ENCODE results near the gene LMAN1L. TPM values are rescaled to one million over a fixed set of nuclear protein-coding genes. Genes with fewer than 3 reads are reported as not detected.
"Not testable (repeated sequence)": the region's sequence is repeated elsewhere in the genome, so short reads cannot be mapped to it uniquely, and the experiment has no call there.

The LMAN1L gene
- polyA plus RNA-seq, 4 donors: 0.10 TPM; not detected in 3

DNA sequence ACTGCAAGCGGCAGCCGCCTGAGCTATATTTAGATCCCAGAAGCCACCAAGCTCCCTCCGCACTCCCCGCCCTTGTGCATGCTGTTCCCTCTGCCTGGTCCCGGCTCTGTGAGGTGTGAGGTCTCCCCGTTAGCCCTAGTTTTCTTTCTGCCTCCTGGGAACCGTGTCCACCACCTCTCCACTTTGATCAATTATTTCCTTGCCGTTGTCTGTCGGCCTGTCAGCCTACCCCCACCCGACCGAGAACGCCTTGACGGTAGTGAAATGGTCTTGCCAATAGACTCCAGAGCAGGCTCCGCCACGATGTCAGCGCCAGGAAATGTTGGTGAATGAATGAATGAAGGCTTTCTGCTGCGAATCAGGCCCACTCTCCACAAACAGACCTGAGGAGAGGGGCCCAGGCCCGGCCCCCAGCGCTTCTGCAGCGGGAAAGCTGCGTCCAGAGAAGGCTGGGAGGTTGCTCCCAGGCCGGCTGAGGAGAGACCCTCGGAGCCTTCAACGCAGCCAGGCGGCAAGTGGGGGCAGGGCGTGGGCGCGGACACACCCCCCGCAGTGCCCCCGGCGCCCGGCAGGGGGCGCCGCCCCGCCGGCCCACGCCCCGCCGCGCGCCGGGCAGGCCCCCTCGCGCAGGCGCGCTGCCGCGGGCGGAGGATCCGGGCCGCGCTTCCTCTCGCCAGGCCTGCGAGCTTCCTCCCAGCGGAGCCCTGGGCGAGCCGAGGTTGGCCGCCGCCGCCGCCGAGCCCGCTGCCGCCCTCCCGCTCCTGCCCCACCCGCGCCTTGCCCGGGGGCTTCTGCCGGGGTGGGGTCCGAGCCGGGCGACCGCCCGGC, 31.0 kb upstream of the LMAN1L start, which contains the start of gene CSK:
TSS of gene CSK (plus strand) at position 650 of the 828 bp plus-strand sequence. CDS start 16,218 bp downstream, outside the sequence.
- peak in 1 of 4 donors; percentile 54 for DNase-seq (ENCODE audit: low read depth in 4 of 4, low spot score in 3 of 4)

DNA sequence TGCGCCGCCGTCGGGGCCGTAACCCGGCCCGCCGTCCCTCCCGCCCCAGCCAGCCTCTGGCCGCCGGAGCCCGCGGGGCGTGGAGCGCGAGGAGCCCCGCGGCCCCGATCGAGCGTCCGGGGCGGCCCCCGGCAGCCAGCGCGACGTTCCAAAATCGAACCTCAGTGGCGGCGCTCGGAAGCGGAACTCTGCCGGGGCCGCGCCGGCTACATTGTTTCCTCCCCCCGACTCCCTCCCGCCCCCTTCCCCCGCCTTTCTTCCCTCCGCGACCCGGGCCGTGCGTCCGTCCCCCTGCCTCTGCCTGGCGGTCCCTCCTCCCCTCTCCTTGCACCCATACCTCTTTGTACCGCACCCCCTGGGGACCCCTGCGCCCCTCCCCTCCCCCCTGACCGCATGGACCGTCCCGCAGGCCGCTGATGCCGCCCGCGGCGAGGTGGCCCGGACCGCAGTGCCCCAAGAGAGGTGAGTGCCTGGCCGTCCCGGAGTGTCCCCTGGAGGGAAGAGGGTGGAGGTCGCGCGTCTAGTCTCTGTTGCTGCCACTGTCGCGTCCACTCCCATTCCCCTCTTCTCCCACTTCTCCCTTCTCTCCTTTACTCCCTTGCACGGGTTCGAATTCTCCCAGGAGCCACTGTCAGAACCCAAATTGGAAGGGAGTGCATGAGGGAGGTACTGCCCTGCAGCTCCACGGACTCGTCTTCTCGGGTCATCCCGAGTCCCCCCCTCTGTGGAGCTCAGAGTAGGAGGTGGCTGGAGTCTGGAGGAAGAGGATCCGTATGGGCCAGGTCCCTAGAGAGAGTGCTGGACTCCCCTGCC, 30.2 kb upstream of the LMAN1L start:
- no peak for DNase-seq (ENCODE audit: low read depth in 4 of 4, low spot score in 3 of 4)

DNA sequence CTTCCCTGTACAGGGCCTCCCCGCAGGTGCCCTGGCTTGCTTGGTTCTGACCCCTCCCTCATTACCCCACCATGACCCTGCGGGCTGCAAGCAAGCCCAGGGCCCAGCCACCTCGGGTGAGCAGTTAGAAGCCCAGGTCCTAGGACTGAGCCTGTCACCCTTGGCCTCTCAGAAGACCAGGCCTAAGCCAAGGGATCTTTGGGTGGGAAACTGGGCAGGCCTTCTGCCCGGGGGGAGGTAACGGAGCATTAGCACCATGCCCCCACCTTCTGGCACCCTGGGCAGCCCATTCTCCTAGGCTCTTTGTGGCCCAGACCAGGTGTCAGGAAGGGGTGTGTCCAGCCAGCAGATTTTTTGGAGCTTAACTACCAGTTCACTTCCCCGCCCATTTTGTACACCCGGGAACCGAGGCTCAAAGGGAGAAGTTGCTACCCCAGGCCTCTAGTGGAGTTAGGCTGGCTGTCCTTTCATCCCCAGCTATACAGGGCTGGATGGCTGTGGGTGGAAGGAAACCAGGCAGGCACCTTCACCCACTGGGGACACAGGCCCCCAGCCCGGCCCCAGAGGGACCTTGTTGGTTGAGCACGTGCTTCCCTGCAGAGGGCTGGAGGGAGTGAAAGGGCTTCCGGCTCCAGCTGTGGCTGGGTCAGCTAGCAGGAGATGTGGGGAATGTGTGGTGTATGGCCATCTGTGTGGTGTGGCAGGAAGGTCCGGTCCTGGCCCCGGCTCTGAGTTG, 29.4 kb upstream of the LMAN1L start:
- no peak for DNase-seq (ENCODE audit: low read depth in 4 of 4, low spot score in 3 of 4)

DNA sequence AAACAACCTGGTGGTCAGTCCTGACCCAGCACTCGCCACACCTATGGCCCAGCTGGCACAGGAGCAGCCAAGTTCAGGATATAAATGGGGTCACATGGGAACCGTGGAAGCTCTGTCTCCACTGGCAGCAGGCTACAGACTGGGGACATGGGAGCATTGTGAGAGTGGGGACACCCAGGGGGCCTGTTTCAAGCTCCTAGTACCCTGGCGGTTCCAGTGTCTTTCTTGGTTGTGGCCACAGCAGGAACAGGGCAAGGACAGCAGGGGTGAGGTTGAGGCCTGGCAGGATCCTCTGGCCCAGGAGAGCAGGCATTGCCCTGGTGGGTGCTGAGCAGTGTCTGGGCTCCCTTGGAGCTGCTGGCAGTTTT, 28.8 kb upstream of the LMAN1L start:
- DNase-seq (ENCODE audit: low read depth in 4 of 4, low spot score in 3 of 4): no peak

DNA sequence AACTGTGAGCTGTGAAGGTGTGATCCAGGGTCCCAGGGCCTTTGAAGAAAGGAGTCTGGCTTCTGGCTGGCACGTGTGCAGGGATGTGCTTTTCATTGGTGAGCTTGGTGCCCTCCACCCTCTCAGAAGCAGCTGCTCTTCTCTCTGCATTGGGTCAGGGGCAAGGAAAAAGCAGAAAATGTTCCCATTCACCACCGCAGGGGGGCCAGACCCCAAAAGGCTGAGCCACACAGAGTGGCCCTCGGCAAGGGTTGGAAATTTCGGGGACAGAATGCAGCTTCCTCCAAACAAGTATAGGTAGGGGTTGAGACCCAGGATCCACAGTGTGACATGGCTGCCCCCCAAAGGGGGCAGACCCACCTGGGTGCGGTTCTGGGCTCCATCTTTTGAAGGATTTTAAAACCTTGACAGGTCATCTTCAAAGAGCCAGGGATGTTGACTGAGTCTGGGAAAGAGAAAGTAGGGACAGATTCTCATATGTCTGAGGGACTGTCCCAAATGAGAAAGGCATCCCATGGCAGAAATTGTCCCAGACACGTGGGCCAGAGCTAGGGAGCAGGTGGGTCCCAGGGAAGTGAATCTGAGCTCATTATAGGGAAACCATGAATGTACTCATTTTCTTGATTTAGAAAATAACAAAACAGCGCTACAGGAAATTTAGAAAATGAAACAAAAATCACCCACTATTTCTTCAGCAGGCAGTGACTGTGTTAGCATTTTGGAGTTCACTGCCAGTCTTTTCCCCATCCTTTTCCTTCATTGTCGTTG, 28.0 kb upstream of the LMAN1L start:
- no peak for DNase-seq (ENCODE audit: low read depth in 4 of 4, low spot score in 3 of 4)

DNA sequence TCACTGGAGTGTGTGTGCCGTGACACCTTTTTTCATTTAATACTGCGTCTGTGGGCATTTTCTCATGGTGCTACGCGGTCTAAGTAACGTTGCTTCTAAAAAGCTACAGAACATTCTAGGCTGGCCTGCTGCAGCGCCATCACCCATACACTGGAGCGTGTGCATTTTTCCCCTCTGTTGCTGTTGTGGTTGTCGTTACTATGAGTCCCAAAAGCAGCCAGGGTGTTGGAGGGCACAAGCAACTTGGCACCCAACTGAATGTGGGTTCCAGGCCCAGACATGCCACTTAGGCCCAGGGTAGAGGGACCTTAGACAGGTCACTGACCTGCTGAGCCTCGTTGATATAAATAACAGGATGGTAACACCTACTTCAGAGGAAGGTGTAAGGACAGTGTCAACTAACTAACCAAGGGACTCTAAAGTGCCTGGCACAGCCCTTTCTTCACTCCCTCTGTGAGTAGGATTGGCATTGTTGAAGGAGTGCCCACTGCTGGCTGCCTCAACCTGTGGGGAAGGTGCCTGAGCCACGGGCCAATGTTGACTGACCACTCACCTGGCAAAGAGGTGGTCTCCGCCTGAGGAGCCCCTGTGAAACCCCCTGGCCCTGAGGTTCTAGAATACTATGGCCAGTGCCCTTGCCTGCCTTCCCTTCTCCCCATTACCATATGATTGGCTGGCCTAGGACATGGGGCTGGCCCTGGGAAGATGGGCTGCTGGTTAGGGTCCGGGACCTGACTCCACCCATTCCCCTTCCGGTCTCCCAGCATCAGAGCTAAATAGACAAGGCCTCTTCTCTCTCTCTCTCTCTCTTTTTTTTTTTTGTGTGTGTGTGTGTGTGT, 27.2 kb upstream of the LMAN1L start:
- no peak for DNase-seq (ENCODE audit: low read depth in 4 of 4, low spot score in 3 of 4)

DNA sequence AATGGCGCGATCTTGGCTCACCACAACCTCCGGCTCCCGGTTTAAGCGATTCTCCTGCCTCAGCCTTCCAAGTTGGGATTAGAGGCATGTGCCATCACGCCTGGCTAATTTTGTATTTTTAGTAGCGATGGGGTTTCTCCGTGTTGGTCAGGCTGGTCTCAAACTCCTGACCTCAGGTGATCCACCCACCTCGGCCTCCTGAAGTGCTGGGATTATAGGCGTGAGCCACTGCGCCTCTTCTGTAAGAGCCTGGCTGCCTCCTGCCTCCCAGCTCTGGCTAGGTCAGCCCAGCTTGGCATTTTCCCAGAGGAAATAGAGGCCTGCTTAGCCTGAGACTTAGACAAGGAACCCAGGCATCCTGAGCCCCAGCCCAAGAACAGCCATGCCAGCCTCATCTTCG, 26.6 kb upstream of the LMAN1L start:
- not testable (repeated sequence) for DNase-seq (ENCODE audit: low read depth in 4 of 4, low spot score in 3 of 4)

DNA sequence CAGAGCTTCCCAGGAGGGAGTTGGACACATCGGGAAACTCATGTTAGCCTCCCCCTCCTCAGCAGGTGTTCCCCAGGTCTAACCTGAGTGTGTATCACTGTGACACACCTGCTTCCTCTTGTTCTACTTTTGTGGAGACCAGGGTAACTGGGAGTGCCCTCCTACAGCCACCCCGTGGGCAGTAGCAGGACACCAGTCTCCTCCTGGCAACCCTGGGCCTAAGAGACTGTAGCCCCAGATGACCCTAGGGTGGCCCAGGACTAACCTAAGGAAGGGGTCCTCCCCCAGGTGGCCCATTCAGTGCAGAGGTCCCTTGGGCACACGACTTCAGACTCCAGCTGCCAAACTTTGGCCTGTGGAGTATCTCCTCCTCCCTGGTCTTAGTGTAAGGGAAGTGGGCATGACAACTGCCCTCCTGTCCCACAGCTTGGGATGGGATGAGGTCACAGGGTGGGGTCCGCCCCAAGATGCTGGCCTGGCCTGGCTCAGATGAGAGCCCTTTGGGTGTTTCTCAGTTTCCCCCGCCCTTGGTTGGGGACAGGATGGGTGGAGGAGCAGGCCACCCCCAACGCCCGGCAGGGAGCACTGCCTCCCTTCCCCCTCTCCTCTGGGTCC, 26.0 kb upstream of the LMAN1L start:
- DNase-seq (ENCODE audit: low read depth in 4 of 4, low spot score in 3 of 4): no peak

DNA sequence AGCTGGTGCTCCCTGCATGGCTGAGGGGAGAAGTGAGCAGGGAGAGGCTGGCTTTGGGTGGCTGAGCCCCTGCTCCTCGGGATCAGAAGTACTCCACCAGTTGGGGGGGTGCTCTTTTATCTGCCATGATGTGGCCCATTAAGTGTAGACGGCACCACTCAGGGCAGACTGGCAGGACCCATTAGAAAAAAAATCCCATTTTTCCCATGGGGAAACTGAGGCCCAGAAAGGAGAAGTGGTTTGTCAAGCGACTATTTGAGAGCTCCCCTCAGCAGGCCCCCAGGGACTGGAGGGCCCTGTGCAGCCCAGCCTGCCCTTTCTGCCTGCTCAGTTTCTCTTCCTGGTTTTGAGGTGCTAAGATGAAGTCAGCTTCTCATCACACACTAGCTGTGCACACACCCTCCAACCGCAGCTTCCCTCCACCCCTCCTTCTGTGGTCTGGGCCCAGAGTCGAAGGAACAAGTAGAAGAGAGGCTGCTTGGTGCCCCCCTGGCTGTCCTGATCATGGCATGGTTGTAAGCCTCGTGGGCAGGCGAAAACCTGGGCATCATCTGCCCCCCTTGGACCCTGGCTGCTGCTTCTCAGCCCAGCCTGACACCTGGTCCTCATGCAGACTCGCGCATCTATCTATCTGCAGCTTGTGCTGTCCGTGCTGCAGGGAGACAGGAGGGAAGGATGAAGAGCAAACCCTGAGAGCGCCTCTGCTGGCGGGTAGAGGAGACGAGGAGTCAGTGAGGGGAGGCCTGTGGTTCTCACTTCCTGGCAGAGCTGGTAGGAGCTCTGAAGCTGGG, 25.2 kb upstream of the LMAN1L start:
- DNase-seq (ENCODE audit: low read depth in 4 of 4, low spot score in 3 of 4): no peak

DNA sequence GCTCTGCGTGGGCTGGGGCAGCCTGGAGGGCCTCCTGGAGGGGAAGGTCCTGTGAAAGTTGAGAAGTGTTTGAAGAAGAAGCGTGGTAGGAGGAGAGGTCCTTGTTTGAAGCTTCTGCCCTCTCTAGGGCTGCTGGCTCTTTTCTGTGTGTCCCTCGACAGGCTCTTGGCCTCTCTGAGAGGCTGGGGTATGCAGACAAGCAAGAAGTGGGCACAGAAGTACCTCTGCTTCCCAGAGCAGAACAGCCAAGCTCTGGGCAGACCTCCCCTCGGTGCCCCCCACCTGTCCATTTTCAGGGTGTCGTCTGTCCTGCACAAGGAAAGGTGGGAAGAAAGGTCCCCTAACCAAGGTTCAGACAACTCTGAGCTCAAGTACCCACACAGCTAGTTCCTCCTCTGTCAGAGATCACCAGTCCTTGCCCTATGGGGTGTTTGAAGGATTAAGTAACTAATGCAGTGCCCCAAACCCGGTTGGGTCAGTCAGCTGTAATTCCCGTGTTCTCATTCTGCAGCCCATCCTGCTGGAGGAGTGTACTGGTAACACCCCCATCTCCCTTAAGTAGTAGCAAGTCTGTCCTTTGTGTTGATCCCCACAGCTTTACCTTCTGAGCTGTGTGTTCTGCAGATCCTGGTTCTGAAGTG, 24.5 kb upstream of the LMAN1L start:
- no peak for DNase-seq (ENCODE audit: low read depth in 4 of 4, low spot score in 3 of 4)

DNA sequence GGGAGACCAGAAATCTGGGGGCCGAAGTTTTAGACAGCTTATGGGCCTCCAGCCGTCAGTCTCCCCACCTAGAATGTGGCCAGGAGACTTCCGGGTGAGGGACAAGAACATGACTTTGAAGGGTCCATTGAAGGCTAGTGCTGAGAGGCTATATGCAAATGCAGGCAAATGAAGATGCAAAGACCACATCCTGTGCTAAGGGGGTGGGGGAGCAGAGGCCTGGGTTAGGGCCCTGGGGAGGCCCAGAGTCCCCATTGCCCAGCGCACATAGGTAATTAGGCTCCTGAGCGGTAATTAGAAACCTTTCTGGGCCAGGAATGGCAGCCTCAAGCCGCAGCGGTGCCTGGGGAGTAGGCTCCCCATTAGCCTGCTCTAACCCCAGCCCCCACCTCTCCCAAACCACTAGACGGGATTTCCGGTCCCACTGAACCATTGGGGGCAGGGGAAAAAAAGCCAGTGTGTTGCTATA, 23.9 kb upstream of the LMAN1L start:
- DNase-seq (ENCODE audit: low read depth in 4 of 4, low spot score in 3 of 4): no peak

DNA sequence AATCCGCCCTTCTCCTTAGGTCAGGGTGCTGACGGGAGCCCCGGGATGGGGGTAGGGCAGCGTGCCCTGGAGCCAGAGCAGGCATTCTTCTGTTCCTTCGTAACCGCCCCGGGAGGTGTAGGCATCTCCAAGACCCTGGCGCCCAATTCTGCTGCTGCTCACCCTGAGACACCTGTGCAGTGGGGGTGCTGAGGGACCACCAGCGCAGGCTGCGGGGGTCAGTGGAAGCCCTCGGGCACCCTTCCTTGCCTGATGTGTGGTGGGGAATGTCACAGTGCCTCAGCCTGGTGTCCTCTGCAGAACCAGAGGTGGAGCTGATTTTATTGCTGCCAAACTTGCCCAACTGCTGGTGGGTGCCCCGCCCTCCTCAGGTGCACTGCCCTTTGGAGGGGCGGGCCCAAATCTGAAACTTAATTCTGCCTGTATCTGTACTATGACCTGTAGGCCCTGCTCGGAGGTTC, 23.4 kb upstream of the LMAN1L start:
- no peak for DNase-seq (ENCODE audit: low read depth in 4 of 4, low spot score in 3 of 4)

DNA sequence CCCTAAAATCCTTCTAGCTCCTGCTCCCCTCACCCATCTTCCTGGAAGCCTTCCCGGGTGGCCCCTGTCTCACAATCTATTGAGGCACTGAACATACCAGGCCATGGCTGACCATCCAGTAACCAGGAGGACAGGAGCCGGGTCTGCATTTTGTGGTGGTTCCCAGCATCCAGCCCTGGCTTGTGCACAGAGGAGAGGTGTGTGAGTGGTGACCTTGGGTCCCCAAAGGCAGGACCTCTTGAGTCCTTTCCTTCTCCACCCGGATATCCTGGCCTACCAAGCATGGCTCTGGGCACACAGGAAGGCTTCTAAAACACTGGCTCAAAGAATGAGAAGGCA, 22.9 kb upstream of the LMAN1L start:
- no peak for DNase-seq (ENCODE audit: low read depth in 4 of 4, low spot score in 3 of 4)

DNA sequence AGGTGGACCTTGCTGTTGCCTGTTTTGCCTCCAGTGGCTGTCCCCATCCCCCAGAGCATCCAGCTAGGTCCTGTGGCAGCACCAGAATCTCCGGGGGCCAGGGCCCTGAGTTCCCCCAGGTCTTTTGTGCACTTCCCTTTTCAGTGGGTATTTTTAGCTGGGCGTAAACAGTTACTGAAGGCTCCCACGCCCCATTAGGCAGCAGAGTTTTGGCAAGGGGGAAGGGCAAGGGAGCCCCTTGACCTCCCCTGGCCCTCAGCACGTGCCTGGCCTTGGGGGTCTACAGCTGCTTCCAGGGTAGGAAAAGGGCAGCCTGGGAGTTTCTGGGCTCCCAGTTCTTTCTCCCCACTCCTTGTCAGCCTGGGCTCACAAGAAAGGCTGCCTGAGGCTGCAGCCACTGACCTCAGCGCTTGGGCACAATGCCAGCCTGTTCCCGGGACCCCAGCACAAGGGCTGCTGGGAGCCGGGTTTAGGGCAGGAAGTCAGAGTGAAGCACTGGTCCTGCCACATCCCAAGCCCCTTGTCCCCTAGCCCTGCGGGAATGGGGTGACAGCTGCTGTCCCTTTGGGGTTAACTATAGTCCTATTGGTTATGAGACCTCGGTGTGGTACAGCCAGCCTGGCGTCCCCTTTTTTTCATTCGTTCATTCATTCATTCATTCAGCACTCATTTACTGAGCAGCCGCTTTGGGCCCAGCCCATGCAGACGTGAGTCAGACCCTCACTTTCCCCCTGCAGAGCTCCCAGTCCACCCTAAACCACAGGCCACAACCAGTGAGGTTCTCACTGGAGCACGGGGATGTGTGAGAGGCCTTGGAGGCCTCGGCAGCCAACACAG, 22.3 kb upstream of the LMAN1L start:
- no peak for DNase-seq (ENCODE audit: low read depth in 4 of 4, low spot score in 3 of 4)

DNA sequence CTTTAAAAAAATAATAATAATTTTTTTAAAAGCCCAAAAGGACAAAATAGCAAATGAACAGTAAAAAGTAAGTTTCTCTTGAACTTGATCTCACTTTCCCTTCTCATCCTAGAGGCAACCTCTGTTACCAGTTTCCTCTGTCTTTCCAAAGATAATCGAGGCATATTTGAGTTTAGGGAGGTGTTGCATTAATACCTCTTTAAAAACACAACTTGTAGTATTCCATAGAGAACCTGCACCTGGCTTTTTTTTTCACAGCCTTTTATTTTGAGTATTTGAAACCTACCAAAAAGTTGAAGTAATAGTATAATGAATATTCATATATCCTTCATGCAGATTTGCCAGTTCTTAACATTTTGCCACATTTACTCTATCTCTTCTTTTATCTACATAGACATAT, 21.6 kb upstream of the LMAN1L start:
- DNase-seq (ENCODE audit: low read depth in 4 of 4, low spot score in 3 of 4): no peak

DNA sequence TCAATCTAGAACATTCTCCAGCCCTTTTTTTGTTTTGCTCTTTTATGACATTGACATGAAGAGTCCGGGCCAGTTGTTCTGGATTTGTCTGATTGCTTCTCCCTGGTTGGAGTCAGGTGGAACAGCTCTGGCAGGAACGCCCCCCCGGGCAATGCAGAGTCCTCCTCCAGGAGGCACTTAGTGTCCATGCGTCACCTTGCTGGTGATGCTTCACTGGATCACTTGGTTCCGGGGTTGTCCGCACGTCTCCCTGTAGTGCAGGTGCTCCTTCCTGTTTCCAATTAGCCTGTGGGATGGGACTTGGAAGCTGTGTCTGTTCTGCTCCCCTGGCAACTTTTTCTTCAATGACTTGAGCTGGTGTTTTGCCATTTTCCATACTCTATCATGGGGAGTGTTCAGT, 21.0 kb upstream of the LMAN1L start:
- no peak for DNase-seq (ENCODE audit: low read depth in 4 of 4, low spot score in 3 of 4)
